Stimulated activated CD4-positive, alpha-beta T cell treated with anti-CD3 and anti-CD28 coated beads, Interleukin-2, amount 100 ng/mL, for 4 hours (primary cell): Measurements from ENCODE around the gene TSPAN11.
"Not testable (repeated sequence)": the region's sequence is repeated elsewhere in the genome, so short reads cannot be mapped to it uniquely, and the experiment has no call there.

Experiments used
- DNase-seq: peaks from one replicate; pipeline ENCODE4 v3.0.0-alpha.2; 2020; ENCODE audit warnings: low read depth

Gene TSPAN11

DNA sequence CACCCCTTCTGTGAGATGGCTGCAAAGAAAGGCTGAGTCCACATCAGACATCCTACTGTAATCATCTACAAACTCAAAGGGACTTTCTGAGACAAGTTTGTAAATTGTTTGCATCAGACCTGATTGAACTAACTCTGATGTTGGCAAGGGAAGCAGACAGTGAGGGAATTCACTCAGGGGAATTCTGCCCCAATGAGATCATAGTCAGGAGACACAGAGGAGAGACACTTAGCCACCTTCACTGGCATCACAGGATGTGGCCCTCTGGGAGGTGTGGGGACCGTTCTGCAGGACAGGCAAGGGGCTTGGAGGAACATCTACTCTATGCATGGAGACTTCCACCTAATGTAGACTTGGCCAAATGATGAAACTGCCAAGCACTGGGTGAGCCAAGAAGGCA, 76.5 kb downstream of the TSPAN11 start:
- DNase-seq, result no peak

DNA sequence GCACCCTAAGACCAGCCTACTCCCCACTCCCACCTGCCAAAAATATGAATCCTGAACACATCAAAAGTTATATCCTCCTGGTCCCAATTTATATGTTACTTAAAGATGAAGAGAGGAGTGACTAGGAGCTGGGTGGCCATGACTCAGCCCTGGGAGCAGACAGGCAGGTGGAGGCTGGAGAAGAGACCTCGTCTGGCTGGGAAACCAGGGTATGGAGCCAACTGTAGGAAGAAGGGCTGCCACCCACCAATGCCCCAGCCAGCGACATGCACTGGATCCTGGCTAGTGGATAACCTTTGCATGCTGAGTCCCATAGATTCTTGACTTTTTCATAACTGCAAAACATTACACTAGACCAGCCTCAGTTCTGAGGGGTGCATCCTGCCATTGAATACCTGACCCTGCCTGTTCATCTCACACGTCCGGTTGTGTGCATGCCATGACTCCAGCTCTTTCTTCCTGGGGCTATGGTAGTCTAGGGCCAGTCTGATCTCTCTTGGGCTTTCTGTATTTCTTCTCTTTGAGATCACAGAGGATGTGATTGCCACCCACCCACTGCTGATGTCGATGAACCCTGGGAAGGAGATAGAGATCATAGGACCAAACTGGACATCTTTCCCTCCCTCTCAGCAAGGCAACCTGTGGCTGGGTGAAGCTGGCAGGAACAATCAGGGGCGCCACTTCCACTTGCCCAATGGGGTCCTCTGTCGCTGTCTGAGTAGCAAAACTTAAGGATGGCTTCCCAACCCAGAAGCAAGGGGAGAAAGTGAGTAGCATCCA, 77.5 kb downstream of the TSPAN11 start:
- DNase-seq, result no peak

- no peak for DNase-seq
Observed at GRCh38 chr12:31004666-31005065, 78.1 kb downstream of the TSPAN11 start.

- DNase-seq, result no peak
Observed at GRCh38 chr12:31005256-31005943, 78.9 kb downstream of the TSPAN11 start.

DNA sequence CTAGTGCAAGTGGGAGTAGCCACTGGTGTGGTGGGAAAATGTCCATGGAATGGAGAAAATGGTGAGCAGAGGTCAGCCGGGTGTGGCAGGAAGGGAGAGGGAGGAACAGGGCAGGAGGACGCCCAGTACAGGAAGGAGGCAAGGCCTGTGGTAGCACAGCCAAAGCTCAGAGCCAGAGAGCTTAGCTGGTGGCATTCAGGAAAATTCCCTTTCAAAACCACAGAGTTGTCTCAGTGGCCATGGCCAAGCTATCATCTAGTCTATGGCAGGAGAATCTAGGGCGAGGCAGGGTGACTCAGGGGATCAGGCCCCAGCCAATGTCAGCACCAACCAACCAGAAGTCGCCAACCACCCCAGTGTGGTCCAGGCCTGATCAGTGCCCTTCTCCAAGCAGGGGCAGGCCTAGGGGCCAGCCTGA, 79.4 kb downstream of the TSPAN11 start:
- no peak for DNase-seq

- DNase-seq, result no peak
Observed at GRCh38 chr12:31006416-31007152, 80.0 kb downstream of the TSPAN11 start.

DNA sequence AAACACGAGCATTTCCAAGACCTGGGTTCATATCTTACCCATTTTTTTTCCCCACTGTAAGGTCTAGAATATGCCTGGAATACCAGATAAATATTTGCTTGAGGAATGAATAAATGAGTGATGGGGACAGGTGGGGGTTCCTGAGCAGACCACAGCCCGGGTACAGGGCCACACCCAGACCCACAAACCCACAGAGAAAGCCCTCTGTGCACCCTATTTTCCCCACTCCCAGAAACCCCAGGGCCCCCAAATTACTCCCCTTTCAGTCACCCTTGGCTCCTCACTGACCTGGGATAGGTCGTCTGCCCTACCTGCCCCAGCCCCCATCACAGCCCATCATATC, 80.6 kb downstream of the TSPAN11 start:
- no peak for DNase-seq

DNA sequence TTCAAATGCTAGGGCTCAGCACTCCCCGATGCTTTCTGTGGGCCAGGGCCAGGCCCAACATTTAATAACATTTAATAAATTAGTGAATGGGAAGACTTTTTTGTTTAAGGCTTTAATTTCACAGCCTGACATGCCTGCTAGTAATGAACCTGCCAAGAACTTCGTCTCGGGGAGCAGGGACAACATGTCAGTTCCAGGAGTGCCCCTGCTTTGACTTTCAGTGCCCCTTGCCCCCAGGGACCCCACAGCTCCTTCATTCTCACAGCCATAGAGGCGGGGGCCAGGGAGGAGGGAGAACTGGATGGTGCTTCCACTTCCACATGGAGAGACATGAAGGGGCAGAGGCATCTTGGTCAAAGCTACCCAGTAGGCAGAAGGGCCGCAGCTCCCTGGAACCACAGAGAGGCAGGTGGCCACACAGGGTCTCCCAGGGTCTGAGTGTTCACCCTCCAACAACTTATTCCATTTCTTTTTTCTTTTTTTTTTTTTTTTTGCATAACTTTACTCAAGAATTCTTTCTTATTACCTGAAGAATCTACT, 81.2 kb downstream of the TSPAN11 start:
- DNase-seq, result no peak

- no peak for DNase-seq
Observed at GRCh38 chr12:31008241-31008761, 81.8 kb downstream of the TSPAN11 start.

DNA sequence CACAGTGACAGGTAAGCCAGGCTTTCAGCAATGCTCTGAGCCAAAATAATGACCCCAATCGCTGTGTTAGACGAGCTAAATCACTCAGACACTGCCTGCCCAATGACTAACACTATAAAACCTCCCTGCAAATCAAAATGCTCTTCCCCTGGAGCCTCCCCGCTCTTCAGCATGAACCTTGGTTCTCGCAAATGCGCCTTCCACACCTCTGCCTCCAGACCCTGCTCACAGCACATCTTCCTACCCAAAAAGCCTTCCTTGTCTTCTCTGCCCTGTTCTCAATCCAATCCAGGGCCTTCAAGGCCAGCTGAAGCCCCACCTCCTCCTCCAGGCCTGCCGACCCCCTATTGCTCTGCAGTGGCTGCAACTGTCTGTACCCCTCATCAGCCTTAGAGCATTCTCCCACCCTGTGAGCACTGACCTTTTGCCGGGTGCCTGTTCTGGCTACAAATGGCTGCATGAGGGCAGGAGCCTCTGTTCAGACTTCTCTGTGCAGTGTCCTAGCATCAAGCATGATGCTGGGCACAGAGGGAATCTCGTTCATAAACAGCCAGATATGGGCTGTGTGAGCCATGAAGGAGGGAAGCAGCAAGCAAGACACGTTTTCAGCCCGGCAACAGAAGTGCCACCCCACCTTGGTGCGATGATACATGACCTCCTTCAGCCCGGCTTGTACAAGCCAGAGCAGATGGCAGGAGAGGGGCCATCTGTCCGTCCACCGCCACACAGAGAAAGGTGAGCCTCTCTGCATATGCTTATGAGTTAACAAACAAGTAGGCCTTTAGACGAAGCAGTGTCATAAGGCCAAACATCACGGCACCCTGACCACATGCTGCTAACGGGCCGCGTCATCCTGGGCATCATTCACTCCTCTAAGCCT, 82.7 kb downstream of the TSPAN11 start:
- no peak for DNase-seq

DNA sequence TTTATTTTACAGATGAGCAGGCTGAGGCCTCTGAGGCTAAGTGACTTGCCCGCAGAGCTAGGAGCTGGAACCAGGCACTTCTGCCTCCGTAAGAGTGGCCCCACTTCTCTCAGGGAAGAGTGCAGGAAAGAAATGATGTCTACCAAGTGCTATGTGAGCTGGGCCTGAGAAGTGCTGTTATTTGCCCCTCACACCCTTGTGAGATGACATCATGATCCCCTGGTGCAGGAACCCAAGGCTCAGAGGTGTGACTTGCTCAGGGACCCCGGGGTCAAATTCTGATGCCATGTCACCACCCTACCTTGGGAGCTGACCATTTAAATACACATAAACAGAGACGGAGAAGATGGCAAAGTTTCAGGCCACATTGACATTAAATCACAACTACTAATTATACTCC, 83.4 kb downstream of the TSPAN11 start:
- no peak for DNase-seq

DNA sequence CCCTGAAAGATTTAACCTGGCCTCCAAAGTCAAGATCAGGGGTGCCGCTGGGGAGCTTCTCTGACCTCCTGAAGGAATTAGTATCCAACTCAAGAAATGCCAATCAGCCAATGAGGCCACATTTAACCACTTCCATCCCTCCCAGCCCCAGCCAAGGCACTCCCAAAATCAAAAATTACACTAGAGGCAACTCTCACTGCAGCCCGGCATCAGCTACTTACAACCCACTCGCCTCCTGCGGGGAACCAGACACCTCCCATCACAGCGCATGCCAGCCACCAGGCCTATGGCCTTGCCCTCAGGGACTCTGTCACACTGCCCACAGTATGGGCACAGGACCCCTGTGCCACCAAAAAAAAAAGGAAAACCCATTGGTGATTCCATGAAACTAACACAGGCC, 84.8 kb downstream of the TSPAN11 start:
- no peak for DNase-seq

DNA sequence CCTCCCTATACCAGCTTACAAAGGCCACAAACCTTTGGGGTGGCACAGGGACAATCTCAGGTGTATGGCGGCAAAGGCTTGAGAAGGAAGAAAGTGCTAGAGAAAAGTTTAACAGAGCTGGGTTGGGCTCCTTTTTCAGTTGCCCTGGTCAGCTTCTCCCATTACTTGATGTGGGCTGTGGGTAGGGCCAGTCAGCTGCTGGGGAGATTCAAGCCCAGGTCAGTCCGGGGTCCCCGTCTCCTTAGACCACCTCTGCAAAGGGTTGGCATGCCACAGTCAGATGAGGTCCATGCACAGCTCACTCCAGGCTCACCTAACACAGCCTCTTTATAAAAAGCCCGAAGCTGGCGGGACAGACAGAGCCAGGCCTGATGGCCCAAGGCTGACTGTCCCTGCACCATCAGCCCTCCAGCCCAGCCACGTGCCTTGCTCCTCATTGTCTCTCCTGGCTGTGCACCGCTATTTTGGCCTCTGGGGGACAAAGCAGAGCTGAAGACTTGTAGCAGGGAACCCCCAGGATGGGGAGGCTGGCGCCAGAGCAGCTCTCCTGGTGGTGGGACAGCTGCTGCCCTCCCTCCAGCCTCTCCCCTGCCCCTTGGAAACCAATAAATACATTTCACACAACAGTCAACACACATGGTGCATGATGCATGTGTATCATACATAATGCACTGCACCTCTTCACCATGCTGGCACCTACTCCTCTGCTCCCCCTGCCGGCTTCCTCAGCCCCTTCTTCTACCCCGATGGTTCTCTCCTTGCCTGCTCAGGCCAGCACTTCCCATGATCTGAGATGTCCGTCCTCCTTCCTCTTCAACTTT, 85.4 kb downstream of the TSPAN11 start:
- DNase-seq, result no peak

DNA sequence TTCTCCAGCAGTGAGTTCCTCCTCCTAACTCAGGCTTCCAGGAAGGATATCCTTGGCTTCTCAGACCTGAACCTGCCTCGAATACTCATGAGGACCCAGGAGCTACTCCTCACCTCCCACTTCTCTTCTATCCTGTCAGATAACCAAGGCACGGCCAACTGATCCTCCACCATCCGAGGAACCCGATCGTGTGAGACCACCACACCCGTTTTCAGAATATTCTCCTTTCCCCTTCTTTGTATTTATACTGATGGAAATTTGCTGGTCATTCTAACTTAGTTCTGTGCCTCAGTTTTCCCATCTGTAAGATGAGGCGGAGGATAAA, 86.0 kb downstream of the TSPAN11 start:
- not testable (repeated sequence) for DNase-seq

DNA sequence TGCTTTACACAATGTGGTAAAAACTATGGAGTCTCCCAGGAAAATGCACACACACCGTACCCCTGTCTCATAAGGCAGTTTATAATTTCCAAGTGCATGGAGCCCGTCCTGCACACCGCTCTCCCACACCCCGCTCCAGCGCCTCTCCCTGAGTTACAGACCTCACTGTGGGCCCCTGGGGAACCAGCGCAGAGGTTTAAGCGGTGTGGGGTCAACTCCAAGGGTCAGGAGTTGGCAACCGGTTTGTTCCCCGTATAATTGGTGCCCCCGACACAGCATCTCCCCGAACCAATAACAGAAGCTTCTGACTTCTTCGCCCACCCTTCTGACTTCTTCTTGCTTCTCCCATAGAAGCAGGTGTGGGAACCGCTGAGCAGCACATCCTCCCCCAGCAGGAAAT, 88.7 kb downstream of the TSPAN11 start:
- no peak for DNase-seq

- DNase-seq, result no peak
Observed at GRCh38 chr12:31016057-31016456, 89.5 kb downstream of the TSPAN11 start.

DNA sequence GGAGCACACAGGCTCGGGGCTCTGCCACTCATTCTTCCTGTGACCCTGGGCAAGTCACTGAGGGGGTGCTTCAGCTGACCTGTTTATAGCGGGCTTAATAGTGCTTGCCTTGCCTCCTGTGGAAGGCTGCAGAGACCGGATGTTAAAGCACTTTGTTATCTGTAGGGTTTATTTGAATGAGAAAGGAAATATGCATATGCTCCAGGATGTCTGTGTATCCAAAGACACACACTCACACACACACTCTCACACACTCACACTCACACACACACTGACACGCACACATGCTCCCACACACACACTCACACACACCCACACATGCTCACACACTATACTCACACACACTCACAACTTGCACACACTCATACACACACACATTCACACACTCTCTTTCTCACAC, 91.0 kb downstream of the TSPAN11 start:
- no peak for DNase-seq

- DNase-seq, result no peak
Observed at GRCh38 chr12:31018106-31018789, 91.7 kb downstream of the TSPAN11 start.

- no peak for DNase-seq
Observed at GRCh38 chr12:31018790-31019505, 92.4 kb downstream of the TSPAN11 start.

DNA sequence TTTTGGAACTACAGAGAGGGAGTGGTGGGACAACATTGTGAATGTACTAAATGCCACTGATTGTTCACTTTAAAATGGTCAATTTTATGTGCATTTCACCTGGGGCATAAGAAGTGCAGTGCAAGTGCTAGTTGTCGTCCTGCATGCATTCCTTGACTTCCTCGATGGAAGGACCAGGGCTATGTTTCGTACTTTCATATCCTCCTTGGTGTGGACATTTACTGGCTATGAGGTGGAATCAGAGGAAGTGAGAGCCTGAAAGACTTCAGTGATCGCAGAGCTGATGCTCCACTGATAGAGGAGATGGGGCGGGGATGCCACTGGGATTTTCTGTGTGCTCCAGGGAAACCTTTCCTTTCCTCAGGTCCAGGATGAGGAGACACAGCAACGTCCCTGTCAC, 93.0 kb downstream of the TSPAN11 start:
- no peak for DNase-seq
